Stimulated activated naive CD8-positive, alpha-beta T cell treated with anti-CD3 and anti-CD28 coated beads, Interleukin-15, Interleukin-2, amounts not matched to agents 100 ng/mL and 50 ng/mL, for 24 hours (primary cell): ENCODE measurements around the gene MIEF2.
A peak's percentile ranks its signal among the peaks of the same experiment; 100 is the strongest.

Experiments used
- H3K27ac Mint-ChIP-seq: one replicate; pipeline ENCODE4 v1.8.0; 2021; ENCODE audit warnings: mild to moderate bottlenecking, mixed read lengths
- H3K27me3 Mint-ChIP-seq: one replicate; pipeline ENCODE4 v1.8.0; 2021; ENCODE audit warnings: mixed read lengths
- H3K36me3 Mint-ChIP-seq: one replicate; pipeline ENCODE4 v1.8.0; 2021; ENCODE audit warnings: low read depth, mixed read lengths
- H3K4me1 Mint-ChIP-seq: one replicate; pipeline ENCODE4 v1.8.0; 2021; ENCODE audit warnings: low read depth, mixed read lengths
- H3K4me3 Mint-ChIP-seq: one replicate; pipeline ENCODE4 v1.8.0; 2021; ENCODE audit warnings: mild to moderate bottlenecking, mixed read lengths
- H3K9me3 Mint-ChIP-seq: one replicate; pipeline ENCODE4 v1.8.0; 2021; ENCODE audit warnings: mixed read lengths

MIEF2 gene

GRCh38 chr17:18246880-18247612, 13.4 kb upstream of the MIEF2 start:
- Mint-ChIP-seq H3K27me3 (no peaks in the 10 kb centered on the region), H3K27ac (no peak overlapping the region), H3K36me3 (peaks cover 29% of the 10 kb centered on the region), H3K4me3 (no peak overlapping the region), H3K9me3 (no peaks in the 10 kb centered on the region), H3K4me1 (no peaks in the 10 kb centered on the region)

- peaks cover 29% of the 10 kb centered on the region for H3K36me3 Mint-ChIP-seq
- H3K27me3 Mint-ChIP-seq = no peaks in the 10 kb centered on the region
- no peaks in the 10 kb centered on the region for H3K9me3 Mint-ChIP-seq
- no peaks in the 10 kb centered on the region for H3K4me1 Mint-ChIP-seq
- no peak overlapping the region for H3K4me3 Mint-ChIP-seq
- H3K27ac Mint-ChIP-seq = no peak overlapping the region
These were observed 12.9 kb upstream of the MIEF2 start for GRCh38 chr17:18247613-18248001.

GRCh38 chr17:18248300-18248731, 12.1 kb upstream of the MIEF2 start:
- H3K27ac Mint-ChIP-seq = no peak overlapping the region
- peaks cover 35% of the 10 kb centered on the region for H3K36me3 Mint-ChIP-seq
- no peaks in the 10 kb centered on the region for H3K9me3 Mint-ChIP-seq
- no peak overlapping the region for H3K4me3 Mint-ChIP-seq
- no peaks in the 10 kb centered on the region for H3K4me1 Mint-ChIP-seq
- H3K27me3 Mint-ChIP-seq = no peaks in the 10 kb centered on the region

- Mint-ChIP-seq H3K4me1 (no peaks in the 10 kb centered on the region), H3K27ac (no peak overlapping the region), H3K36me3 (peaks cover 39% of the 10 kb centered on the region), H3K4me3 (no peak overlapping the region), H3K27me3 (no peaks in the 10 kb centered on the region), H3K9me3 (no peaks in the 10 kb centered on the region)
These were observed 11.7 kb upstream of the MIEF2 start for GRCh38 chr17:18248811-18249210.

GRCh38 chr17:18250259-18250658, 10.2 kb upstream of the MIEF2 start:
- peaks cover 41% of the 10 kb centered on the region for H3K36me3 Mint-ChIP-seq
- H3K4me1 Mint-ChIP-seq = peaks cover 2% of the 10 kb centered on the region
- H3K27me3 Mint-ChIP-seq = no peaks in the 10 kb centered on the region
- H3K4me3 Mint-ChIP-seq = no peak overlapping the region
- no peaks in the 10 kb centered on the region for H3K9me3 Mint-ChIP-seq
- no peak overlapping the region for H3K27ac Mint-ChIP-seq

- Mint-ChIP-seq H3K9me3 (no peaks in the 10 kb centered on the region), H3K27me3 (no peaks in the 10 kb centered on the region), H3K4me1 (peaks cover 3% of the 10 kb centered on the region), H3K4me3 (no peak overlapping the region), H3K36me3 (peaks cover 42% of the 10 kb centered on the region), H3K27ac (no peak overlapping the region)
These were observed 9.8 kb upstream of the MIEF2 start for GRCh38 chr17:18250708-18251107.

- Mint-ChIP-seq H3K4me3 (no peak overlapping the region), H3K36me3 (peaks cover 47% of the 10 kb centered on the region), H3K4me1 (peaks cover 6% of the 10 kb centered on the region), H3K27me3 (no peaks in the 10 kb centered on the region), H3K9me3 (no peaks in the 10 kb centered on the region), H3K27ac (no peak overlapping the region)
These were observed 9.3 kb upstream of the MIEF2 start for GRCh38 chr17:18251204-18251603.

- no peaks in the 10 kb centered on the region for H3K9me3 Mint-ChIP-seq
- no peaks in the 10 kb centered on the region for H3K27me3 Mint-ChIP-seq
- no peak overlapping the region for H3K27ac Mint-ChIP-seq
- peaks cover 45% of the 10 kb centered on the region for H3K36me3 Mint-ChIP-seq
- H3K4me3 Mint-ChIP-seq = no peak overlapping the region
- peaks cover 15% of the 10 kb centered on the region for H3K4me1 Mint-ChIP-seq
These were observed 8.3 kb upstream of the MIEF2 start for GRCh38 chr17:18252160-18252559.

- no peak overlapping the region for H3K27ac Mint-ChIP-seq
These were observed 7.1 kb upstream of the MIEF2 start for GRCh38 chr17:18253187-18253884.

GRCh38 chr17:18253947-18254821, 6.3 kb upstream of the MIEF2 start:
- Mint-ChIP-seq H3K9me3 (no peaks in the 10 kb centered on the region), H3K27me3 (no peaks in the 10 kb centered on the region), H3K4me3 (no peak overlapping the region), H3K27ac (no peak overlapping the region), H3K4me1 (peaks cover 23% of the 10 kb centered on the region), H3K36me3 (peaks cover 37% of the 10 kb centered on the region)

More at GRCh38 chr17:18253187-18253884, 7.1 kb upstream of the MIEF2 start:
- peaks cover 39% of the 10 kb centered on the region for H3K36me3 Mint-ChIP-seq
- H3K4me3 Mint-ChIP-seq = no peak overlapping the region
- no peaks in the 10 kb centered on the region for H3K27me3 Mint-ChIP-seq
- H3K4me1 Mint-ChIP-seq = peaks cover 23% of the 10 kb centered on the region
- no peaks in the 10 kb centered on the region for H3K9me3 Mint-ChIP-seq

- H3K36me3 Mint-ChIP-seq = peaks cover 36% of the 10 kb centered on the region
These were observed 5.4 kb upstream of the MIEF2 start for GRCh38 chr17:18254888-18255649.

GRCh38 chr17:18256351-18256750, 4.1 kb upstream of the MIEF2 start:
- no peak overlapping the region for H3K27ac Mint-ChIP-seq
- peaks cover 27% of the 10 kb centered on the region for H3K36me3 Mint-ChIP-seq
- H3K27me3 Mint-ChIP-seq = no peaks in the 10 kb centered on the region

More at GRCh38 chr17:18254888-18255649, 5.4 kb upstream of the MIEF2 start:
- Mint-ChIP-seq H3K4me3 (no peak overlapping the region), H3K9me3 (no peaks in the 10 kb centered on the region), H3K27me3 (no peaks in the 10 kb centered on the region), H3K27ac (no peak overlapping the region), H3K4me1 (peaks cover 30% of the 10 kb centered on the region)

GRCh38 chr17:18256776-18257175, 3.7 kb upstream of the MIEF2 start:
- Mint-ChIP-seq H3K9me3 (no peaks in the 10 kb centered on the region), H3K27me3 (no peaks in the 10 kb centered on the region), H3K36me3 (peaks cover 23% of the 10 kb centered on the region), H3K27ac (peak overlapping the region; percentile 52), H3K4me1 (peaks cover 38% of the 10 kb centered on the region), H3K4me3 (peak overlapping the region; percentile 97)

More at GRCh38 chr17:18256351-18256750, 4.1 kb upstream of the MIEF2 start:
- no peaks in the 10 kb centered on the region for H3K9me3 Mint-ChIP-seq
- peaks cover 34% of the 10 kb centered on the region for H3K4me1 Mint-ChIP-seq
- H3K4me3 Mint-ChIP-seq = no peak overlapping the region

- peak overlapping the region; percentile 86 for H3K27ac Mint-ChIP-seq
- peak overlapping the region; percentile 97 for H3K4me3 Mint-ChIP-seq
- H3K4me1 Mint-ChIP-seq = peaks cover 42% of the 10 kb centered on the region
- no peaks in the 10 kb centered on the region for H3K27me3 Mint-ChIP-seq
- no peaks in the 10 kb centered on the region for H3K9me3 Mint-ChIP-seq
- H3K36me3 Mint-ChIP-seq = peaks cover 22% of the 10 kb centered on the region
These were observed 3.0 kb upstream of the MIEF2 start for GRCh38 chr17:18257268-18257981.
